Natural killer cell (primary cell): ENCODE results near the gene PCDHB12. TPM values are rescaled to one million over a fixed set of nuclear protein-coding genes. Genes with fewer than 3 reads are reported as not detected.

Source experiments
- ATAC-seq, 3 donors: fragments of 150-1000 bp in 2 of 3; fragments of 200-7000 bp in 1 of 3; cut with Tn5 transposase; 1 replicate in 1 of 3; 2 replicates in 2 of 3; pipeline ENCODE4 v1.10.0; 2021; ENCODE audit warnings: mild to moderate bottlenecking in 2 of 3, moderate library complexity in 2 of 3
- DNase-seq, 2 donors: peaks; one replicate each; pipeline versions ENCODE4 v3.0.0 to v3.0.0-alpha.2; 2013 to 2021; ENCODE audit warnings: mixed read lengths in 1 of 2
- H3K27ac ChIP-seq: one replicate; pipeline ENCODE4 v1.5.1; 2013; ENCODE audit warnings: mild to moderate bottlenecking, low read length
- H3K27me3 ChIP-seq: one replicate; pipeline ENCODE4 v1.6.1; 2013; ENCODE audit warnings: low read length; ENCODE audit not compliant: control insufficient read depth, insufficient read depth
- H3K36me3 ChIP-seq: one replicate; pipeline ENCODE4 v1.6.1; 2013; ENCODE audit warnings: low read length; ENCODE audit not compliant: control insufficient read depth, insufficient read depth
- H3K4me1 ChIP-seq: one replicate; pipeline ENCODE4 v1.6.1; 2013; ENCODE audit warnings: low read length; ENCODE audit not compliant: control insufficient read depth, insufficient read depth
- H3K4me3 ChIP-seq: one replicate; pipeline ENCODE4 v1.5.1; 2013; ENCODE audit warnings: low read length
- H3K9me3 ChIP-seq: one replicate; pipeline ENCODE4 v1.6.1; 2013; ENCODE audit warnings: low read length; ENCODE audit not compliant: control insufficient read depth, insufficient read depth
- H3K27ac Mint-ChIP-seq, 2 donors: one replicate each; pipeline ENCODE4 v1.8.0; 2022; ENCODE audit warnings: mild to moderate bottlenecking in 2 of 2, mixed read lengths in 2 of 2, moderate library complexity in 1 of 2
- H3K27me3 Mint-ChIP-seq, 2 donors: one replicate each; pipeline ENCODE4 v1.8.0; 2022; ENCODE audit warnings: low read depth in 2 of 2, mixed read lengths in 2 of 2
- H3K36me3 Mint-ChIP-seq: one replicate; pipeline ENCODE4 v1.8.0; 2022; ENCODE audit warnings: mixed read lengths
- H3K4me1 Mint-ChIP-seq, 2 donors: one replicate each; pipeline ENCODE4 v1.8.0; 2022; ENCODE audit warnings: mixed read lengths in 2 of 2
- H3K4me3 Mint-ChIP-seq: one replicate; pipeline ENCODE4 v1.8.0; 2022; ENCODE audit warnings: mild to moderate bottlenecking, moderate library complexity, mixed read lengths
- H3K9me3 Mint-ChIP-seq, 2 donors: one replicate each; pipeline ENCODE4 v1.8.0; 2022; ENCODE audit warnings: mixed read lengths in 2 of 2
- WGBS: methylation state at CpG from one replicate; pipeline ENCODE4 v1.1.7; 2013; ENCODE audit warnings: missing lambda C conversion rate; ENCODE audit not compliant: insufficient coverage; 5-methylcytosine and 5-hydroxymethylcytosine counted together
- intact Hi-C: fragments of 100-400 bp; cut with micrococcal nuclease; formaldehyde crosslinking; loops from one replicate; pipeline ENCODE4 v1.14.2; 2022
- total RNA-seq, 4 donors: library from RNA; stranded (reverse); fragments of 120-200 nt in 1 of 4; gene quantifications; one replicate each; pipeline versions ENCODE4 v1.2.3 to v1.2.4, GENCODE V29; 2013 to 2022
- TF ChIP-seq, protein P1 (sequence below): fragments of 200-600 bp; IDR thresholded peaks from one replicate; pipeline ENCODE4 v1.8.0; 2022; ENCODE audit warnings: antibody characterized with exemption

The PCDHB12 gene
- total RNA-seq, 3 donors from 2014 or later (not counting 1 experiment from before 2014, with no cell fraction given) = not detected

DNA sequence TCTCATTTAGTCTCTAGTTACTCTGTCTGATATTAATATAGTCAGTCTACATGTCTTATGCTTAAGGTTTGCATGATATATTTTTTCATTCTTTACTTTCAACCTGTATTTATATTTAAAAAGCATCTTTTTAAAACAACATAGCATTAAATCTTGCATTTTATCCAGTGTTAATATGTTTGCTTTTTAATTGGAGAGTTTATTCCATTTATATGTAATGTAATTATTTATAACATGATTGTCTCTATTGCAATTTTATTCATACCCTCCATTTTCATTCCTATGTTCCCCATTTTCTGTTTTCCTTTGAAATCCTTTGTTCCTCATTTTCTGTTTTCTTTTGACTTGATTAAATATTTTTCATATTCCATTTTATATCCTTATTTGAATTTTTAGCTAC, 49.9 kb downstream of the PCDHB12 start:
- ATAC-seq = no peak
- H3K4me3 Mint-ChIP-seq = no peak overlapping the region

DNA sequence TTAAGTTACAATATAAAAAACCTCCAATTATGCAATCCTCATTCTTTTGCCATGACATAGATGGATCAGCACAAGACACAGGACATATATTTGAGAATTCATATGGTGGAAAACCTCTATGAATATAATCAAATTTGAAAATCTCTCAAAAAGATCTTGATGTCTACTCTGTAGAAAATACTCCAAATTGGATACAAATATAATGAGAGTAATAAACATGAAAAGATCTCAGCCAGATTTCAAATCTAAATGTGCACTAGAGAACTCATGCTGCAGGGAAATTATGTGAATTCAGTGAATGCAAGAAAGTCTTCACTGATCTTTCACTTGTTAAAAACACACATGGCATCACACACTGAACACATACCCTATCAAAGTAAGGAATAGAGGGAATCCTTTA, 50.4 kb downstream of the PCDHB12 start:
- H3K4me3 Mint-ChIP-seq = no peak overlapping the region
- Histone ChIP-seq H3K27me3 (no peaks in the 10 kb centered on the region), H3K9me3 (peaks cover 46% of the 10 kb centered on the region), H3K36me3 (no peaks in the 10 kb centered on the region), H3K27ac (no peak overlapping the region), H3K4me1 (no peaks in the 10 kb centered on the region), H3K4me3 (no peak overlapping the region)
- peaks cover 7 to 28% of the 10 kb centered on the region in 2 donors for H3K9me3 Mint-ChIP-seq
- TF ChIP-seq, protein P1, sequence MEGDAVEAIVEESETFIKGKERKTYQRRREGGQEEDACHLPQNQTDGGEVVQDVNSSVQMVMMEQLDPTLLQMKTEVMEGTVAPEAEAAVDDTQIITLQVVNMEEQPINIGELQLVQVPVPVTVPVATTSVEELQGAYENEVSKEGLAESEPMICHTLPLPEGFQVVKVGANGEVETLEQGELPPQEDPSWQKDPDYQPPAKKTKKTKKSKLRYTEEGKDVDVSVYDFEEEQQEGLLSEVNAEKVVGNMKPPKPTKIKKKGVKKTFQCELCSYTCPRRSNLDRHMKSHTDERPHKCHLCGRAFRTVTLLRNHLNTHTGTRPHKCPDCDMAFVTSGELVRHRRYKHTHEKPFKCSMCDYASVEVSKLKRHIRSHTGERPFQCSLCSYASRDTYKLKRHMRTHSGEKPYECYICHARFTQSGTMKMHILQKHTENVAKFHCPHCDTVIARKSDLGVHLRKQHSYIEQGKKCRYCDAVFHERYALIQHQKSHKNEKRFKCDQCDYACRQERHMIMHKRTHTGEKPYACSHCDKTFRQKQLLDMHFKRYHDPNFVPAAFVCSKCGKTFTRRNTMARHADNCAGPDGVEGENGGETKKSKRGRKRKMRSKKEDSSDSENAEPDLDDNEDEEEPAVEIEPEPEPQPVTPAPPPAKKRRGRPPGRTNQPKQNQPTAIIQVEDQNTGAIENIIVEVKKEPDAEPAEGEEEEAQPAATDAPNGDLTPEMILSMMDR = no peak
- intact Hi-C loops = no loop called here
- H3K4me1 Mint-ChIP-seq = no peaks in the 10 kb centered on the region
- no peak for DNase-seq
- H3K27ac Mint-ChIP-seq = no peak overlapping the region
- H3K36me3 Mint-ChIP-seq = peaks cover 52% of the 10 kb centered on the region
- ATAC-seq = no peak
- H3K27me3 Mint-ChIP-seq = no peaks in the 10 kb centered on the region

More for the DNA sequence above, 49.9 kb downstream of the PCDHB12 start:
- H3K4me1 ChIP-seq = no peaks in the 10 kb centered on the region
- H3K27ac ChIP-seq = no peak overlapping the region
- H3K27ac Mint-ChIP-seq = no peak overlapping the region
- H3K36me3 Mint-ChIP-seq = peaks cover 48% of the 10 kb centered on the region
- H3K4me3 ChIP-seq = no peak overlapping the region
- TF ChIP-seq, protein P1 = no peak
- H3K9me3 Mint-ChIP-seq = peaks cover 5 to 27% of the 10 kb centered on the region in 2 donors
- H3K4me1 Mint-ChIP-seq = no peaks in the 10 kb centered on the region
- intact Hi-C loops = no loop called here
- H3K27me3 Mint-ChIP-seq = no peaks in the 10 kb centered on the region
- H3K36me3 ChIP-seq = no peaks in the 10 kb centered on the region
- no peaks in the 10 kb centered on the region for H3K27me3 ChIP-seq
- H3K9me3 ChIP-seq = peaks cover 46% of the 10 kb centered on the region
- no peak for DNase-seq

DNA sequence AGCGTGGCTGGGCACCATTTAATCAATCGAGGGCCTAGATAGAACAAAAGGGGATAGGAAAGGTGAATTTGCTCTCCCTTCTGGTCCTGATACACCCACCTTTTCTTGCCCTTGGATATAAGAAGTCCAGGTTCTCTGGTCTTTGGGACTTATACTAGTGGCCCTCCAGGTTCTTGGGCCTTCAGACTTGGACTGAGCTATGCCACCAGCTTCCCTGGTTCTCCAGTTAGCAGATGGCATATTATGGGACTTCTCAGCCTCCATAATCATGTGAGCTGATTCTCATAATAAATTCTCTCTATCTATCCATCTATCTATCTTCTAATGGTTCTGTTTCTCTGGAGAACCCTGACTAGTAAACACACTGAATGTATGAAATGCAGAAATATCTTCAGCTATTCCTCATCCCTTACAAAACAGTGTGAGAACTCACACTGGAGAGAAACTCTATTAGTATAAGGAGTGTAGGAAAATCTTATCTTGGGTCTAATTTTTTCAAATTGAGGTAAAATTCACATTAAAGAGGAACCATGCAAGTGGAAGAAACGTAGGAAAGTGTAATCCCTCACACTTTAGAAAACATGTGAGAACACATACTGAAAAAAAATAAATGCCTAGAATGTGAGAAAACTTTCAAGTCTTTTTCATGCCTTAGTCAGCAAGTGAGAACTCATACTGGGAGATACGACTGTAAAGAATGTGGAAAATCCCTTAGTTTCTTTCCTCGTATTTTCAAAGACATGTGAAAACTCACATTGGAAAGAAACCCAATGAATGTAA, 52.1 kb downstream of the PCDHB12 start:
- no peak overlapping the region for H3K4me3 Mint-ChIP-seq
- H3K9me3 Mint-ChIP-seq = peaks cover 7 to 28% of the 10 kb centered on the region in 2 donors
- Histone ChIP-seq H3K27me3 (no peaks in the 10 kb centered on the region), H3K4me1 (no peaks in the 10 kb centered on the region), H3K4me3 (no peak overlapping the region), H3K36me3 (no peaks in the 10 kb centered on the region), H3K27ac (no peak overlapping the region), H3K9me3 (peaks cover 45% of the 10 kb centered on the region)
- DNase-seq = peak in 1 of 2 donors; percentile 2
- H3K27me3 Mint-ChIP-seq = no peaks in the 10 kb centered on the region
- TF ChIP-seq, protein P1 = no peak
- WGBS = 81% methylated on average over 3 of the region's 5 CpGs
- ATAC-seq = no peak
- H3K27ac Mint-ChIP-seq = no peak overlapping the region
- H3K36me3 Mint-ChIP-seq = peaks cover 52% of the 10 kb centered on the region
- intact Hi-C loops = no loop called here
- no peaks in the 10 kb centered on the region for H3K4me1 Mint-ChIP-seq

DNA sequence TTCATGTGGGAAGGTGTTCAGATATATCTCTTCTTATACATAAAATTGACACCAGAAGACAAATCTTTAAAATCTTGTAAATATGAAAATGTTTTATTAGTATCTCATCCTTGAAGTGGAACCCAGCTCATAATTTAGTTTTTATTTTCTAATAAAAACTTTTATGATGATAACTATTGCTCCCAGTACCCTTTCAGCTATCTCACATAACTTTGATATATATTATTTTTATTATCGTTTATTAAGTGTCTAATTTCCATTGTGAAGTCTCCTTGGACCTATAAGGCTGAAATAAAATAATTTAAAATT, 52.7 kb downstream of the PCDHB12 start:
- no peaks in the 10 kb centered on the region for H3K27me3 Mint-ChIP-seq
- intact Hi-C loops = no loop called here

More for the DNA sequence above, 52.7 kb downstream of the PCDHB12 start:
- DNase-seq (no peak), ATAC-seq (no peak)
- Mint-ChIP-seq H3K36me3 (peaks cover 53% of the 10 kb centered on the region), H3K4me1 (no peaks in the 10 kb centered on the region), H3K9me3 (peaks cover 13 to 31% of the 10 kb centered on the region in 2 donors), H3K27ac (no peak overlapping the region), H3K4me3 (no peak overlapping the region)
- WGBS = no CpG with 5 or more reads among the region's 1 CpG
- H3K27me3 ChIP-seq = no peaks in the 10 kb centered on the region
- TF ChIP-seq, protein P1 = no peak
- H3K36me3 ChIP-seq = no peaks in the 10 kb centered on the region
- H3K9me3 ChIP-seq = peaks cover 50% of the 10 kb centered on the region
- H3K27ac ChIP-seq = no peak overlapping the region
- no peak overlapping the region for H3K4me3 ChIP-seq
- H3K4me1 ChIP-seq = no peaks in the 10 kb centered on the region
